ENCODE data around the gene ACSM5. TPM values are rescaled to one million over a fixed set of nuclear protein-coding genes. Genes with fewer than 3 reads are reported as not detected.

ACSM5 gene
- total and polyA plus RNA-seq, 5 donors: 1.8 to 12.5 (median 2.8) TPM

Other genes with a start within 250 kb of the ACSM5 start
- under 1 TPM in 1 of 4 donors, not detected in 3; 0.92 TPM for gene GP2, start 82.0 kb upstream of the ACSM5 start, total RNA-seq
- gene GP2, start 82.0 kb upstream of the ACSM5 start, polyA plus RNA-seq: 0.05 TPM
- gene UMOD, start 56.8 kb upstream of the ACSM5 start, total RNA-seq: not detected
- not detected for gene UMOD, start 56.8 kb upstream of the ACSM5 start, polyA plus RNA-seq
- not detected for gene PDILT, start 4.8 kb upstream of the ACSM5 start, total RNA-seq
- gene PDILT, start 4.8 kb upstream of the ACSM5 start, polyA plus RNA-seq: not detected
- gene ACSM2A, start 42.0 kb downstream of the ACSM5 start, total RNA-seq: not detected
- gene ACSM2A, start 42.0 kb downstream of the ACSM5 start, polyA plus RNA-seq: not detected
- gene ACSM2B, start 166.8 kb downstream of the ACSM5 start, total RNA-seq: not detected
- not detected for gene ACSM2B, start 166.8 kb downstream of the ACSM5 start, polyA plus RNA-seq

Data from right cardiac atrium (tissue), 5 donors.